IPS-18a (cell line): ENCODE measurements around the gene ATG3.
A peak's percentile ranks its signal among the peaks of the same experiment; 100 is the strongest.
"Not testable (repeated sequence)": the region's sequence is repeated elsewhere in the genome, so short reads cannot be mapped to it uniquely, and the experiment has no call there.

ENCODE experiments used
- H3K27ac ChIP-seq: one replicate; pipeline ENCODE4 v1.5.1; 2013; ENCODE audit warnings: low read length
- H3K27me3 ChIP-seq: one replicate; pipeline ENCODE4 v1.6.1; 2013; ENCODE audit warnings: mild to moderate bottlenecking, low read length; ENCODE audit not compliant: control insufficient read depth, insufficient read depth
- H3K36me3 ChIP-seq: one replicate; pipeline ENCODE4 v1.6.1; 2013; ENCODE audit warnings: low read depth, low read length; ENCODE audit not compliant: control insufficient read depth
- H3K4me1 ChIP-seq: one replicate; pipeline ENCODE4 v1.6.1; 2013; ENCODE audit warnings: low read depth, low read length; ENCODE audit not compliant: control insufficient read depth
- H3K4me3 ChIP-seq: one replicate; pipeline ENCODE4 v1.5.1; 2013; ENCODE audit warnings: low read length
- H3K9ac ChIP-seq: one replicate; pipeline ENCODE4 v1.6.1; 2013; ENCODE audit warnings: mild to moderate bottlenecking, low read length, moderate library complexity
- H3K9me3 ChIP-seq: one replicate; pipeline ENCODE4 v1.6.1; 2013; ENCODE audit warnings: low read depth, low read length; ENCODE audit not compliant: control insufficient read depth

The ATG3 gene

GRCh38 chr3:112587336-112587735 is 25.6 kb upstream of the ATG3 start:
- no peaks in the 10 kb centered on the region for H3K27me3 ChIP-seq
- H3K27ac ChIP-seq = no peak overlapping the region
- H3K9me3 ChIP-seq = no peaks in the 10 kb centered on the region
- H3K4me1 ChIP-seq = peaks cover 7% of the 10 kb centered on the region
- no peak overlapping the region for H3K4me3 ChIP-seq
- peaks cover 30% of the 10 kb centered on the region for H3K36me3 ChIP-seq
- no peak overlapping the region for H3K9ac ChIP-seq

GRCh38 chr3:112585782-112586181 is 24.0 kb upstream of the ATG3 start:
- H3K36me3 ChIP-seq = peaks cover 30% of the 10 kb centered on the region
- H3K9ac ChIP-seq = no peak overlapping the region
- no peaks in the 10 kb centered on the region for H3K9me3 ChIP-seq
- H3K4me1 ChIP-seq = no peaks in the 10 kb centered on the region
- H3K27me3 ChIP-seq = no peaks in the 10 kb centered on the region
- H3K4me3 ChIP-seq = no peak overlapping the region
- H3K27ac ChIP-seq = no peak overlapping the region

GRCh38 chr3:112583105-112583504 is 21.3 kb upstream of the ATG3 start:
- Histone ChIP-seq H3K4me1 (no peaks in the 10 kb centered on the region), H3K9me3 (no peaks in the 10 kb centered on the region), H3K27ac (no peak overlapping the region), H3K9ac (no peak overlapping the region), H3K36me3 (peaks cover 35% of the 10 kb centered on the region), H3K27me3 (no peaks in the 10 kb centered on the region), H3K4me3 (no peak overlapping the region)

GRCh38 chr3:112582244-112582874 is 20.6 kb upstream of the ATG3 start:
- no peak overlapping the region for H3K27ac ChIP-seq
- H3K9ac ChIP-seq = no peak overlapping the region
- no peak overlapping the region for H3K4me3 ChIP-seq
- no peaks in the 10 kb centered on the region for H3K4me1 ChIP-seq
- no peaks in the 10 kb centered on the region for H3K9me3 ChIP-seq
- H3K36me3 ChIP-seq = peaks cover 35% of the 10 kb centered on the region
- H3K27me3 ChIP-seq = no peaks in the 10 kb centered on the region

GRCh38 chr3:112579697-112580096 is 17.9 kb upstream of the ATG3 start:
- no peaks in the 10 kb centered on the region for H3K9me3 ChIP-seq
- H3K9ac ChIP-seq = no peak overlapping the region

GRCh38 chr3:112579232-112579631 is 17.5 kb upstream of the ATG3 start:
- Histone ChIP-seq H3K4me3 (no peak overlapping the region), H3K27ac (no peak overlapping the region), H3K36me3 (peaks cover 32% of the 10 kb centered on the region)

More at GRCh38 chr3:112579697-112580096, 17.9 kb upstream of the ATG3 start:
- H3K4me3 ChIP-seq = no peak overlapping the region
- no peaks in the 10 kb centered on the region for H3K27me3 ChIP-seq
- no peaks in the 10 kb centered on the region for H3K4me1 ChIP-seq
- no peak overlapping the region for H3K27ac ChIP-seq
- peaks cover 36% of the 10 kb centered on the region for H3K36me3 ChIP-seq

GRCh38 chr3:112572701-112573100 is 10.9 kb upstream of the ATG3 start:
- Histone ChIP-seq H3K36me3 (peaks cover 39% of the 10 kb centered on the region), H3K9me3 (no peaks in the 10 kb centered on the region), H3K4me3 (no peak overlapping the region), H3K27ac (no peak overlapping the region), H3K4me1 (no peaks in the 10 kb centered on the region), H3K27me3 (no peaks in the 10 kb centered on the region), H3K9ac (no peak overlapping the region)

More at GRCh38 chr3:112579232-112579631, 17.5 kb upstream of the ATG3 start:
- Histone ChIP-seq H3K4me1 (no peaks in the 10 kb centered on the region), H3K9me3 (no peaks in the 10 kb centered on the region), H3K27me3 (no peaks in the 10 kb centered on the region), H3K9ac (no peak overlapping the region)

- H3K4me1 ChIP-seq = peaks cover 5% of the 10 kb centered on the region
- H3K9ac ChIP-seq = no peak overlapping the region
- no peak overlapping the region for H3K27ac ChIP-seq
- H3K4me3 ChIP-seq = no peak overlapping the region
- no peaks in the 10 kb centered on the region for H3K27me3 ChIP-seq
- H3K9me3 ChIP-seq = no peaks in the 10 kb centered on the region
- H3K36me3 ChIP-seq = peaks cover 44% of the 10 kb centered on the region
Measured at GRCh38 chr3:112569265-112569664, 7.5 kb upstream of the ATG3 start.

GRCh38 chr3:112568642-112569041 is 6.9 kb upstream of the ATG3 start:
- Histone ChIP-seq H3K4me1 (peaks cover 5% of the 10 kb centered on the region), H3K9ac (no peak overlapping the region), H3K4me3 (no peak overlapping the region), H3K27me3 (no peaks in the 10 kb centered on the region), H3K27ac (no peak overlapping the region), H3K36me3 (peaks cover 38% of the 10 kb centered on the region), H3K9me3 (no peaks in the 10 kb centered on the region)

- Histone ChIP-seq H3K9ac (no peak overlapping the region), H3K4me3 (no peak overlapping the region), H3K27ac (no peak overlapping the region)
Measured at GRCh38 chr3:112564940-112565305, 3.2 kb upstream of the ATG3 start.

GRCh38 chr3:112564247-112564939 is 2.6 kb upstream of the ATG3 start:
- H3K27ac ChIP-seq, H3K9me3 ChIP-seq, H3K27me3 ChIP-seq, H3K4me3 ChIP-seq, H3K9ac ChIP-seq: not testable (repeated sequence)
- H3K4me1 ChIP-seq = peaks cover 13% of the 10 kb centered on the region
- H3K36me3 ChIP-seq = peaks cover 16% of the 10 kb centered on the region

More at GRCh38 chr3:112564940-112565305, 3.2 kb upstream of the ATG3 start:
- Histone ChIP-seq H3K27me3 (no peaks in the 10 kb centered on the region), H3K4me1 (peaks cover 13% of the 10 kb centered on the region), H3K9me3 (no peaks in the 10 kb centered on the region), H3K36me3 (peaks cover 19% of the 10 kb centered on the region)

- Histone ChIP-seq H3K27me3 (no peaks in the 10 kb centered on the region), H3K9ac (peak overlapping the region; percentile 92), H3K36me3 (peaks cover 4% of the 10 kb centered on the region), H3K9me3 (no peaks in the 10 kb centered on the region), H3K27ac (no peak overlapping the region), H3K4me1 (peaks cover 13% of the 10 kb centered on the region), H3K4me3 (peak overlapping the region; percentile 97)
Measured at GRCh38 chr3:112561484-112561733, 353 bp downstream of the ATG3 start.
